HG02870 (cell line): ENCODE data around the gene PCP4.

Experiments
- ATAC-seq: cut with Tn5 transposase; IDR thresholded peaks from one replicate; pipeline ENCODE4 v1.9.1; 2021; ENCODE audit warnings: mild to moderate bottlenecking, moderate library complexity; ENCODE audit not compliant: unreplicated experiment

Gene PCP4

GRCh38 chr21:39969691-39970364 is 102.6 kb downstream of the PCP4 start:
- no peak for ATAC-seq

- ATAC-seq, result no peak
Observed at GRCh38 chr21:39971956-39972355, 104.7 kb downstream of the PCP4 start.

- no peak for ATAC-seq
Observed at GRCh38 chr21:39972471-39972870, 105.2 kb downstream of the PCP4 start.

- ATAC-seq, result no peak
Observed at GRCh38 chr21:39972976-39973770, 105.9 kb downstream of the PCP4 start.

- no peak for ATAC-seq
Observed at GRCh38 chr21:39976800-39977199, 109.6 kb downstream of the PCP4 start.
